ENCODE data around the gene CRYGS. TPM values are rescaled to one million over a fixed set of nuclear protein-coding genes. Genes with fewer than 3 reads are reported as not detected.

The CRYGS gene
- total RNA-seq, 4 donors from 2014 or later: 0.77 to 6.2 (median 2.4) TPM; not detected in 1

GRCh38 chr3:186512570-186513302 is 31.4 kb downstream of the CRYGS start:
- TF ChIP-seq POLR2A (IDR thresholded peaks at IDR 0.05) (no peak), CTCF (IDR thresholded peaks at IDR 0.05) (no peak)
- Histone ChIP-seq H3K4me3 (no peak overlapping the region), H3K36me3 (no peaks in the 10 kb centered on the region), H3K4me1 (peaks cover 0 to 6% of the 10 kb centered on the region in 2 donors), H3K27ac (no peak overlapping the region), H3K27me3 (no peaks in the 10 kb centered on the region), H3K9me3 (no peaks in the 10 kb centered on the region)
- DNase-seq: no peak
- intact Hi-C loops (cut with DNase I; ENCODE audit: low total_unique reads): no loop called here

- H3K9me3 ChIP-seq: no peaks in the 10 kb centered on the region
- peaks cover 0 to 6% of the 10 kb centered on the region in 2 donors for H3K4me1 ChIP-seq
- no peaks in the 10 kb centered on the region for H3K27me3 ChIP-seq
- DNase-seq: no peak
- intact Hi-C loops (cut with DNase I; ENCODE audit: low total_unique reads): no loop called here
- TF ChIP-seq CTCF (IDR thresholded peaks at IDR 0.05): no peak
- H3K27ac ChIP-seq: no peak overlapping the region
- no peak overlapping the region for H3K4me3 ChIP-seq
- no peaks in the 10 kb centered on the region for H3K36me3 ChIP-seq
Observed at GRCh38 chr3:186511702-186512101, 32.5 kb downstream of the CRYGS start.

GRCh38 chr3:186511245-186511644 is 32.9 kb downstream of the CRYGS start:
- H3K4me1 ChIP-seq: peaks cover 0 to 6% of the 10 kb centered on the region in 2 donors
- no peaks in the 10 kb centered on the region for H3K9me3 ChIP-seq
- intact Hi-C loops (cut with DNase I; ENCODE audit: low total_unique reads): no loop called here
- H3K36me3 ChIP-seq: no peaks in the 10 kb centered on the region
- TF ChIP-seq CTCF (IDR thresholded peaks at IDR 0.05): no peak
- TF ChIP-seq POLR2A (IDR thresholded peaks at IDR 0.05): no peak
- H3K4me3 ChIP-seq: no peak overlapping the region
- H3K27me3 ChIP-seq: no peaks in the 10 kb centered on the region
- DNase-seq: no peak
- no peak overlapping the region for H3K27ac ChIP-seq

GRCh38 chr3:186510374-186511079 is 33.7 kb downstream of the CRYGS start:
- Histone ChIP-seq H3K4me3 (no peak overlapping the region), H3K27me3 (no peaks in the 10 kb centered on the region), H3K9me3 (no peaks in the 10 kb centered on the region), H3K4me1 (peaks cover 0 to 6% of the 10 kb centered on the region in 2 donors), H3K27ac (no peak overlapping the region), H3K36me3 (no peaks in the 10 kb centered on the region)
- no peak for TF ChIP-seq POLR2A (IDR thresholded peaks at IDR 0.05)
- no peak for TF ChIP-seq CTCF (IDR thresholded peaks at IDR 0.05)
- DNase-seq: no peak
- intact Hi-C loops (cut with DNase I; ENCODE audit: low total_unique reads): no loop called here

- DNase-seq: no peak
- no peaks in the 10 kb centered on the region for H3K9me3 ChIP-seq
- TF ChIP-seq CTCF (IDR thresholded peaks at IDR 0.05) (no peak), POLR2A (IDR thresholded peaks at IDR 0.05) (no peak)
- H3K4me1 ChIP-seq: peaks cover 0 to 6% of the 10 kb centered on the region in 2 donors
- no peak overlapping the region for H3K27ac ChIP-seq
- H3K4me3 ChIP-seq: no peak overlapping the region
- no peaks in the 10 kb centered on the region for H3K27me3 ChIP-seq
- intact Hi-C loops (cut with DNase I; ENCODE audit: low total_unique reads): no loop called here
- no peaks in the 10 kb centered on the region for H3K36me3 ChIP-seq
Observed at GRCh38 chr3:186509423-186509822, 34.8 kb downstream of the CRYGS start.

Measured in uterus (tissue), 4 donors.